Subcutaneous abdominal adipose tissue (tissue), 5 donors: Measurements from ENCODE around the gene ARMC5.

Experiments
- H3K27ac ChIP-seq: one replicate; pipeline ENCODE4 v1.7.0; 2013; ENCODE audit warnings: low read depth, mild to moderate bottlenecking, inconsistent platforms, low read length, moderate library complexity
- H3K27me3 ChIP-seq, 5 donors: one replicate each; pipeline ENCODE4 v1.7.0; 2013; ENCODE audit warnings: low read length in 5 of 5, inconsistent platforms in 1 of 5; ENCODE audit not compliant: control insufficient read depth in 5 of 5, insufficient read depth in 4 of 5
- H3K36me3 ChIP-seq, 5 donors: one replicate each; pipeline ENCODE4 v1.7.0; 2013; ENCODE audit warnings: low read length in 5 of 5; ENCODE audit not compliant: control insufficient read depth in 5 of 5, insufficient read depth in 5 of 5
- H3K4me1 ChIP-seq, 5 donors: one replicate each; pipeline ENCODE4 v1.7.0; 2013; ENCODE audit warnings: low read length in 5 of 5, mild to moderate bottlenecking in 3 of 5, moderate library complexity in 1 of 5; ENCODE audit not compliant: control insufficient read depth in 5 of 5, insufficient read depth in 5 of 5
- H3K4me3 ChIP-seq, 5 donors: one replicate each; pipeline ENCODE4 v1.7.0; 2013; ENCODE audit warnings: low read length in 5 of 5, low read depth in 1 of 5
- H3K9ac ChIP-seq, 5 donors: one replicate each; pipeline ENCODE4 v1.7.0; 2013; ENCODE audit warnings: low read length in 5 of 5, mild to moderate bottlenecking in 4 of 5, moderate library complexity in 3 of 5
- H3K9me3 ChIP-seq, 5 donors: one replicate each; pipeline ENCODE4 v1.7.0; 2013; ENCODE audit warnings: low read length in 5 of 5; ENCODE audit not compliant: control insufficient read depth in 5 of 5
- donor health status: healthy.
- donor health status: healthy.
- donor health status: healthy.
- donor health status: healthy.
- donor health status: healthy.

The ARMC5 gene

DNA sequence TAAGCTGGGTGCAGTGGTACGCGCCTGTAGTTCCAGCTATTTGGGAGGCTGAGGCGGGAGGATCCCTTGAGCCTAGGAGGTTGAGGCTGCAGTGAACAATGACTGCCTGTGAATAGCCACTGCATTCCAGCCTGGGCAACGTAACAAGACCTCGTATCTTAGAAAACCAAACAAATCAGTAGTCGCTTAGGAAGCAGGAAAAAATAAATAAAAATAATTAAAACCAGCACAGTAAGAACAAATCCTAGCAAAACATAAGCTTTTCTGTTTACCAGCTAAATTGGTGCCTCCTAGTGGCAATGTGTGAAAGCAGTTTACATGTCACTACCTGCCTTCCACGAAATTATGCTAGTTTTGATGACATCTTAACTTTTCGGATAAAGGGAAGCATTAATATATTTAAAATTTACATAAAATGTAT is 1.3 kb downstream of the ARMC5 start:
- no peaks in the 10 kb centered on the region for H3K9me3 ChIP-seq
- peaks cover 11 to 43% (median 36%) of the 10 kb centered on the region in 5 donors for H3K4me1 ChIP-seq
- H3K27me3 ChIP-seq = no peaks in the 10 kb centered on the region
- H3K27ac ChIP-seq = peak overlapping the region; percentile 66
- peak overlapping the region; percentile 59 to 82 (median 65) for H3K4me3 ChIP-seq
- H3K36me3 ChIP-seq = peaks cover 0 to 39% (median 34%) of the 10 kb centered on the region in 5 donors
- H3K9ac ChIP-seq = peak overlapping the region in 2 of 5 donors; percentile 30 to 73

DNA sequence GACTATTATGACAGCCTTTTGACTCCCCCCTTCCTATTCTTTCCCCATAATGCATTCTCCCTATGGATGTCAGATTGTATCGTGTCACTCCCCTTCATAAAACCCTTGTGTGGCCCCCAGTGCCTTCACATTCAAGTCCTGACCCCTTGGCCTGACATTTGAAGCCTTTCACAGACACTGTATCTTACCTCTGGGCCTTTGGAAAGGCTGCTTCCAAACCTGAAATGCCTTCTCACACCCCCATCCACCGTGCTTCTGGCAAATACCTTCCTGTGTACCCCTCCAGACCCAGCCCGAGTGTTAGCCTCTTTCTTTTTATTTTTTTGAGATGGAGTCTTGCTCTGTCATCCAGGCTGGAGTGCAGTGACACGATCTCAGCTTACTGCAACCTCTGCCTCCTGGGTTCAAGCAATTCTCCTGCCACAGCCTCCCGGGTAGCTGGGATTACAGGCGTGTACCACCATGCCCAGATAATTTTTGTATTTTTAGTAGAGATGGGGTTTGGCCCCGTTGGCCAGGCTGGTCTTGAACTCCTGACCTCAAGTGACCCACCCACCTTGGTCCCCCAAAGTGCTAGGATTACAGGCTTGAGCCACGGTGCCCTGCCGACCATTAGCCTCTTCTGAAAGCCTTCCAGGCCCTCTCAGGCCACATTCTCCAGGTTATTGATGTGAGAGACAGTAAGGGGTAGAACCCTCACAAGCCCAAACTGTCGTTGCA is 2.1 kb downstream of the ARMC5 start:
- Histone ChIP-seq H3K27ac (no peak overlapping the region), H3K9ac (no peak overlapping the region), H3K36me3 (peaks cover 0 to 44% (median 41%) of the 10 kb centered on the region in 5 donors)

DNA sequence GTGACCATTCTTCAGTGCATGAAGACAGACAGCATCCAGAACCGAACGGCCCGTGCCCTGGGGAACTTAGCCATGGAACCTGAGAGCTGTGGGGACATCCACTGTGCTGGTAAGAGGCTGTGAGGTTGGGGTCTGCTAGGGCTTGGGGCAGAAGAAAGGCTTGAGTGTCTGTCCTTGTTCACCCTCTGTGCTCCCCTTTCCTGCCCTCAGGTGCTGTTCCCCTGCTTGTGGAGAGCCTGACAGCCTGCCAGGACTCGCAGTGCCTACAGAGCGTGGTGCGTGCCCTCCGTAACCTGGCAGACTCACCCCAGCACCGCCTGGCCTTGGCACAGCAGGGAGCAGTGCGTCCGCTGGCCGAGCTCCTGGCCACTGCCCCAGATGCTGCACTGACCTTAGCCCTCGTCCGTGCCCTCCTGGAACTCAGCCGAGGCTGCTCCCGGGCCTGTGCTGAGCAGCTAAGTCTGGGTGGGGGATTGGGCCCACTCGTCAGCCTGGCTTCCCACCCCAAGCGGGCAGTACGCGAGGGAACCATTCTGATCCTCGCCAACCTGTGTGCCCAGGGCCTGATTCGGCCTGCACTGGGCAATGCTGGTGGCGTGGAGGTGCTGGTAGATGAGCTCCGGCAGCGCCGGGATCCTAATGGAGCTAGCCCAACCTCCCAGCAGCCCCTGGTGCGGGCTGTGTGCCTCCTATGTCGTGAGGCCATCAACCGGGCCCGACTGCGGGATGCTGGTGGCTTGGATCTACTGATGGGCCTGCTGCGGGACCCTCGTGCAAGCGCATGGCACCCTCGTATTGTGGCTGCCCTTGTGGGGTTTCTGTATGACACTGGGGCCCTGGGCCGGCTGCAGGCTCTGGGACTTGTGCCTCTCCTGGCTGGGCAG is 2.9 kb downstream of the ARMC5 start:
- Histone ChIP-seq H3K9me3 (no peaks in the 10 kb centered on the region), H3K27ac (no peak overlapping the region), H3K4me3 (no peak overlapping the region), H3K9ac (no peak overlapping the region), H3K27me3 (no peaks in the 10 kb centered on the region), H3K4me1 (peaks cover 8 to 40% (median 27%) of the 10 kb centered on the region in 5 donors), H3K36me3 (peaks cover 0 to 52% (median 46%) of the 10 kb centered on the region in 5 donors)

More for the DNA sequence above, 2.1 kb downstream of the ARMC5 start:
- no peak overlapping the region for H3K4me3 ChIP-seq
- no peaks in the 10 kb centered on the region for H3K9me3 ChIP-seq
- H3K4me1 ChIP-seq = peaks cover 11 to 41% (median 33%) of the 10 kb centered on the region in 5 donors
- H3K27me3 ChIP-seq = no peaks in the 10 kb centered on the region

DNA sequence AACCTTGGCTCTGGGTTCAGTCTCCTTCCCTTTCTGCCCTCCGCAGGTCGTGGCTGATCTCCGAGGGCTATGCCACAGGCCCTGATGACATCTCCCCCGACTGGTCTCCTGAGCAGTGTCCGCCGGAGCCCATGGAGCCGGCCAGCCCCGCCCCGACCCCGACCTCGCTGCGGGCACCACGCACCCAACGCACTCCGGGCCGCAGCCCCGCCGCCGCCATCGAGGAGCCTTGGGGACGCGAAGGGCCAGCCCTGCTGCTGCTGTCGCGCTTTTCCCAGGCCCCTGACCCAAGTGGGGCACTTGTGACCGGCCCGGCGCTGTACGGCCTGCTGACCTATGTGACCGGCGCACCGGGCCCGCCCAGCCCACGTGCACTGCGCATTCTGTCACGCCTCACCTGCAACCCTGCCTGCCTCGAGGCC is 5.1 kb downstream of the ARMC5 start:
- Histone ChIP-seq H3K4me3 (no peak overlapping the region), H3K4me1 (peaks cover 3 to 21% (median 13%) of the 10 kb centered on the region in 5 donors), H3K36me3 (peaks cover 0 to 53% (median 46%) of the 10 kb centered on the region in 5 donors)

DNA sequence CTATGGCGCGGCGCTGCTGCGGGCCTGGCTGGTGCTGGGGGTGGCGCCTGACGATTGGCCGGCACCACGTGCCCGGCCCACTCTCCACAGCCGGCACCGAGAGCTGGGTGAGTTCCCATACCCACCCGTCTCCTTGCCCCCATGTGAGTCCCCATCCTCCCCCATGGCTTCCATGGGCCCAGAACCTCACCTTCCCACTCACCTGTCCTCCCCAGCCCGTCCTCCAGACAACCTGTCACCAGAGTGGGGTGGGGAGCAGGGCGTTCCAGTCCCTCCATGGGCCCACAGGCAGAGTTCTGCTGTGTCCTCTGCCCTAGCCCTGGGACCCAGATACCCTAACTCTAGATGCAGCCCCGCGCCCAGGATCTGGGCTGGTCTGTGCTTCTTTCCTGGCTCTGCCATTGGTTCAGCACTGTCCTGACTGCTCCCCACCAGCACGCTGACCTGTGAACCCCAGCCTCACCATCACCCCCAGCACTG is 5.5 kb downstream of the ARMC5 start:
- H3K9ac ChIP-seq = no peak overlapping the region
- no peaks in the 10 kb centered on the region for H3K9me3 ChIP-seq
- no peak overlapping the region for H3K4me3 ChIP-seq
- H3K4me1 ChIP-seq = peaks cover 3 to 21% (median 12%) of the 10 kb centered on the region in 5 donors
- peaks cover 0 to 53% (median 46%) of the 10 kb centered on the region in 5 donors for H3K36me3 ChIP-seq
- no peaks in the 10 kb centered on the region for H3K27me3 ChIP-seq
- no peak overlapping the region for H3K27ac ChIP-seq

More for the DNA sequence above, 5.1 kb downstream of the ARMC5 start:
- H3K9ac ChIP-seq = no peak overlapping the region
- no peaks in the 10 kb centered on the region for H3K9me3 ChIP-seq
- H3K27ac ChIP-seq = no peak overlapping the region
- H3K27me3 ChIP-seq = no peaks in the 10 kb centered on the region

DNA sequence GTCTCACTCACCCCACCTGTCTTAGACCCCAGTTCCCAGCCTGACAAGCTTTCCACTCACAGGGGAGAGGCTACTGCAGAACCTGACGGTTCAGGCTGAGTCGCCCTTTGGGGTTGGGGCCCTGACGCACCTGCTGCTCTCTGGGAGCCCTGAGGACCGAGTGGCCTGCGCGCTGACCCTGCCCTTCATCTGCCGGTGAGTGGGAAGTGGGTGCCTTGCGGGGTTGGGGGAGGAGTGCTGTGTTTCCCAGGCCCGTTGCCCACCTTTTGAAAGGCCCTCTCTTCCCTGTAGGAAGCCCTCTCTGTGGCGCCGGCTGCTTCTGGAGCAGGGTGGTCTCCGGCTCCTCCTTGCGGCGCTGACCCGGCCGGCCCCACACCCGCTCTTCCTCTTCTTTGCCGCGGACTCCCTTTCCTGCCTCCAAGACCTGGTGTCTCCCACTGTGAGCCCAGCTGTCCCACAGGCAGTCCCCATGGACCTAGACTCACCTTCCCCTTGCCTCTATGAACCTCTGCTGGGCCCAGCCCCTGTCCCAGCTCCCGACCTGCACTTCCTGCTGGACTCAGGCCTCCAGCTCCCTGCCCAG is 6.6 kb downstream of the ARMC5 start:
- Histone ChIP-seq H3K9me3 (no peaks in the 10 kb centered on the region), H3K36me3 (peaks cover 0 to 53% (median 46%) of the 10 kb centered on the region in 5 donors), H3K27ac (no peak overlapping the region)

DNA sequence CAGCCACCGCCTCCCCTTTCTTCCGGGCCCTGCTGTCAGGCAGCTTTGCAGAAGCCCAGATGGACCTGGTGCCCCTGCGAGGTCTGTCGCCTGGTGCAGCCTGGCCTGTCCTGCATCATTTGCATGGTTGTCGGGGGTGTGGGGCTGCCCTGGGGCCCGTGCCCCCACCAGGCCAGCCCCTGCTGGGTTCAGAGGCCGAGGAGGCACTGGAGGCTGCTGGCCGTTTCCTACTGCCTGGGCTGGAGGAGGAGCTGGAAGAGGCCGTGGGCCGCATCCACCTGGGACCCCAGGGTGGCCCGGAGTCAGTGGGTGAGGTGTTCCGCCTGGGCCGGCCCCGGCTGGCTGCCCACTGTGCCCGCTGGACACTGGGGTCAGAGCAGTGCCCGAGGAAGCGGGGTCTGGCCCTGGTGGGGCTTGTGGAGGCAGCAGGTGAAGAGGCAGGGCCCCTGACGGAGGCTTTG is 7.1 kb downstream of the ARMC5 start:
- Histone ChIP-seq H3K4me1 (peaks cover 0 to 17% (median 4%) of the 10 kb centered on the region in 5 donors), H3K36me3 (peaks cover 0 to 53% (median 46%) of the 10 kb centered on the region in 5 donors), H3K9me3 (no peaks in the 10 kb centered on the region), H3K9ac (no peak overlapping the region), H3K27me3 (peaks cover 0 to 4% (median 2%) of the 10 kb centered on the region in 5 donors), H3K4me3 (no peak overlapping the region), H3K27ac (no peak overlapping the region)

More for the DNA sequence above, 6.6 kb downstream of the ARMC5 start:
- no peak overlapping the region for H3K4me3 ChIP-seq
- H3K9ac ChIP-seq = no peak overlapping the region
- peaks cover 0 to 12% (median 3%) of the 10 kb centered on the region in 5 donors for H3K4me1 ChIP-seq
- no peaks in the 10 kb centered on the region for H3K27me3 ChIP-seq

DNA sequence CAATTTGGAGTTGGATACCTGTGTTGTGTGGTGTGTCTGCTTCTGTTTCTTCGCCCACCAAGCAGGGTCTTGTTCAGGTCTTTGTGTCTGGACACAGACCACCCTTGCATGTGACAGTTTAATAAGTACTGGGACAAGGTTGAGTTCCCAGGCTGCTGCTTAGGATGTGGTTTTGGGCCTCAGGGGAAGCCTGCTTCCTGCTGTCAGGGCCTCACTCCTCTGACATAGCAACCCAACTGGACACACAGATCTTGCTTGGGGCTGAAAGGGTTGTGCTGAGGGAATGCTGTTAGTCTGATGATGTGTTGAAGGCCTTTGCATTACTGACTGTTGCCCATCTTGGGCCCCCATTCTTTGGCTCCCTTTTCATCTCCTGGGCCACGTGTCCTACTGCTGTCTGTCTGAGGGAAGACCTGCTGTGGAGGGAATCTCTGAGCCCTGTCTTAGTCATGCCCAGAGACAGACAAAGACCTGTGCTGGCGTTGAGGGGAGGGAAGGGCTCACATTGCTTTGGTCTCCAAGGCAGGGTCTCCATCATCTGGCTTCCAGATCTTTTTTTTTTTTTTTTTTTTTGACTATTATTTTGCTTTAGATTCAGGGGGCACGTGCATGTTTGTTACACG is 8.0 kb downstream of the ARMC5 start:
- H3K36me3 ChIP-seq = peaks cover 0 to 46% (median 41%) of the 10 kb centered on the region in 5 donors
- H3K9me3 ChIP-seq = no peaks in the 10 kb centered on the region
- H3K9ac ChIP-seq = no peak overlapping the region
- H3K27me3 ChIP-seq = peaks cover 0 to 7% (median 5%) of the 10 kb centered on the region in 5 donors
- H3K4me1 ChIP-seq = peaks cover 0 to 24% (median 11%) of the 10 kb centered on the region in 5 donors
- H3K27ac ChIP-seq = no peak overlapping the region
- no peak overlapping the region for H3K4me3 ChIP-seq

DNA sequence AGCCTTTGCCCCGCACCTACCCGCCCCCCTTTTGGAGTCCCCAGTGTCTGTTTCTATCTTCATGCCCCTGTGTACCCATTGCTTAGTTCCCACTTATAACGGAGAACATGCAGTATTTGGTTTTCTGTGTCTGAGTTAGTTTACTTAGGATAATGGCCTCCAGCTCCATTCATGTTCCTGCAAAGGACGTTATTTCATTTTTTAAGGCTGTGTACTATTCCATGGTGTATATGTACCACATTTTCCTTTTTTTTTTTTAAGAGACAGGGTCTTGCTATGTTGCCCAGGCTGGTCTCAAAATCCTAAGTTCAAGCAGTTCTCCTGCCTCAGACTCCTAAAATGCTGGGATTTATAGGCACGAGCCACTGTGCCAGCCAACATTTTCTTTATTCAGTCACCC is 8.6 kb downstream of the ARMC5 start:
- no peak overlapping the region for H3K4me3 ChIP-seq
- H3K9ac ChIP-seq = no peak overlapping the region
- H3K27ac ChIP-seq = no peak overlapping the region
- peaks cover 0 to 30% (median 17%) of the 10 kb centered on the region in 5 donors for H3K4me1 ChIP-seq
- H3K9me3 ChIP-seq = peaks cover 0 to 4% (median 0%) of the 10 kb centered on the region in 5 donors
- peaks cover 0 to 12% (median 9%) of the 10 kb centered on the region in 5 donors for H3K27me3 ChIP-seq
- peaks cover 0 to 40% (median 35%) of the 10 kb centered on the region in 5 donors for H3K36me3 ChIP-seq
